Smooth muscle cell of the brain vasculature (primary cell): ENCODE measurements around the gene ZDHHC6.
"Not testable (repeated sequence)": the region's sequence is repeated elsewhere in the genome, so short reads cannot be mapped to it uniquely, and the experiment has no call there.

Experiments
- DNase-seq: peaks from one replicate; pipeline ENCODE4 v3.0.0-alpha.2; 2012; ENCODE audit warnings: low read depth, low spot score

ZDHHC6 gene

DNA sequence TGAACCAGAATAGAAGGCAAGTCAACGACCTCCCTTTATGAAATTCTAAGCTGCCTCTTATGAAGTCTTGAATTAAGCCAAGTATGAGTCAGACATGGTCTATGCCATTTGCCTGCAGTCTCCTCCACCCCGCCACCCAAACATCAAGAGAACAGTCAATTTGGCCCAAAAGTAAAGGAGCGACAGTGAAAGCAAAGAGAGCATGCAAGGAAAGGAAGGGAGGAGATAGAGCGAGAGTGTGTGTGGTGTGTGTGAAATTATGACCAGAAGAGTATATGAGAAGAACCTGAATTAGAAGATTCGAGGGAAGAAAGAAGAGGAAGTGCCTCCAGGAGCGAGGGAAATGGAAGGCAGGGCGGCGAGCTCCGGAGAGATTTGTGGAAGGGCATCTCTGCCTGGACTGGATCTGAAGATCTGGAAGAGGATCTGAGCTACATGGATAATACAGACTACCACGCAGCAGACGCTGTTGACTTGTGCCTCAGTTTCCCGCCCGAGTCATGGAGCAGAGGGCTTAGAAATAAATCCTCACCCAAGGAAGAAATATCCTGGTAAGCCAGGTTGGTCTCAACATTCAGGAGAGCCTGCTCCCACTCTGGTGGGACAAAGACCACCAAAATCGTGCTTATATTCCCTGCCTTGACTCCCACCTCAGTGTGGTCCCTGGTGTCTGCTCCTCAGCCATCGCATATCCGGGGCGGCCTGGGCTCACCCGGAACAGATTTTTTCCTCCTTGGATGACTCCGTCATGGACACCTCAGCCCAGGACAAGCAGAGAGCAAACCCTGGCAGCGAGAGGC, 459 bp downstream of the ZDHHC6 start:
- no peak for DNase-seq

DNA sequence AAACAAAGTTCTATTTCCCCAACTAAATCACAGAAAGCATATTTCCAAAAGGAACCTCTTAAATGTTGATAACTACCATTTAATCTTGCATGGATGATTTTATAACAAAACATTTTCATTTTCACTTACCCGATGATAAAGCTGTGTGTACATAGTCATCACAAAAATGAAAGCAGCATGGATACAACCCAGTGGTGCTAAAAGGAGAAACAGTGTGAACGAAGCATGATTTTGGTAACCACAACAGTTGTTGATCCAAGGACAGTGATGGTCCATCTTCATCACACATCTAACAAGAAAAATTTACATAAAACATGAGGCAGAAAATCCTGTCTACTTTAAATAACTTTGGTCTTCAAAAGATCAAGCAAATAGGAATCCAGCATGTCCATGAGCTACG, 4.7 kb downstream of the ZDHHC6 start:
- no peak for DNase-seq

DNA sequence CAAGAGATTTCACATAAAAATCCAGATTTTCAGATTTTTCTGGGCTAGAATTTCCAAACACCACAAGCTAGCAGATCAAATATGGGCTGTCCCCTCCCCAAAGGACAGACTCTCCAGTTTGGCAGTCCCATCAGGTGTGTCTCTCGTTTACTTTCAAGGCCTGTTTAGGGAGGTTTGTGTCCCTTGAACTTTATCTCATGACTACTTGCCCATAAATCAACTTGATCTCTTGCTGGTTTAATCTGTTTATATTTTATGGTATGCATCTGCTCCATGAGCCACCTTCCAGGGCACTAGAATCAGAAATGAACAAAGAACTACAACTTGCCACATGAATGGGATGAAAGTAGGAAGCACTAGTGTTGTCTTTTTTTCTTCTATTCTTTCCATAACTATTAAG, 5.2 kb downstream of the ZDHHC6 start:
- no peak for DNase-seq

DNA sequence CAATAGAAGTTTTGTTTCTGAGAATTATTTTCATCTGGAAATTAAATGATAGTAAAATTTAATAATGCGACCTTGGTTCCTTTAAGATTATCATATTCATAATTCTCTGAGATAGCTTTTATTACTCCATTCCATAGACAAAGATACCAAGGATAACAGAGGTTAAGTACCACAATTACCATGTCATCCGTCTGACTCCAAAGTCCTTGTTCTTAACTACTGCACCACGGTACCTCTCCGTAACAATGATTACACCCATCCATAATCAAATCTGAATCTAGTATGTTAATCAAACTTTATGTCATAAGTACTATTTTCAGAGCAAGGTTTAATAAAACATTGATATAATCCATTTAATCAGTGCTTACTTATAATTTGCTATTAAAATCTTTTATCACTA, 8.4 kb downstream of the ZDHHC6 start:
- DNase-seq = no peak

DNA sequence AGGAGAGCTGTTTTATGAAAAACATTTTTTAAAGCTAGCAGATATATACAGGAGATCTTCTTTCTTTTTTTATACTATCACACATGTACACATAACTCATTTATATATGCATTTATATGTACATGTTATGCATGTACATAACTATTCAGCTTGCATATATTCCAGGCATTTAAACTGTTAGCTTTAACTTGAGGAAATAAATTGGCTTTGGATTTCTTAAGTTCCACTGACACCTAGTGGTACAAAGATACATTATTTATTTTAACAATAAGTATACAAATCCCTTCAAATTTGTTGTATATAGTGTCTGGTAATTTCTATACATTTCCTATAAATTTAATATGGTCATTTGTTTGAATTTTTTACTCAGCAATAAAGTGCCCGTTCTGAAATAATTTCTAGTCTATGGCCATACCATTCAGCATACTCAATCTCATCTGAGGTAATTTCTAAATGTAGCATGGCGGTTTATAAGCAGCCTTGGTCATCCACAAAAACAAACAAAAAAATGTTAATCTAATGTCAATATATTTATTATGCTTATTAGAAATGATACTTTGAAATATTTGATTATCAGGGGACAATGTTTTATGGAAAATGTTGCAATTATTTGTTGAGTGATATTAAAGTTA, 11.6 kb downstream of the ZDHHC6 start:
- DNase-seq = no peak

DNA sequence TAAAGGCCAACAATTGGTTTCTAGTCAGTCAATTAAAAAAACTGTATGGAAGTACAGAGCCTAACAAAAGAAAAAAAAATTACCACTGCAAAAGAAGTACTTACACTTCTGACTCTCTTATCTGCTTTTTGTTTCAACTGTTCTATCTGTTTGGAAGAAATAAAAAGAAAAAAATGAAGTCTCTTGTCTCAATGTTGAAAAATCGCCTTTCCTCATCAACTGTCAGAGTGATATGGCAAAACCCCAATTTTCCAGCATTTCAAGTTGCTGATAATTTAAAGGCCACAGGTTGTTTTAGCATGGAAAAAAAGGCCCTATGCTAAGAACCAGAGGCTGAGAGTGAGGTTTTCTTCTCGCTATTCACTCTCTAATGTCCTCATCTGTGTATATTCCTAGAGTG, 13.6 kb downstream of the ZDHHC6 start:
- DNase-seq = no peak

DNA sequence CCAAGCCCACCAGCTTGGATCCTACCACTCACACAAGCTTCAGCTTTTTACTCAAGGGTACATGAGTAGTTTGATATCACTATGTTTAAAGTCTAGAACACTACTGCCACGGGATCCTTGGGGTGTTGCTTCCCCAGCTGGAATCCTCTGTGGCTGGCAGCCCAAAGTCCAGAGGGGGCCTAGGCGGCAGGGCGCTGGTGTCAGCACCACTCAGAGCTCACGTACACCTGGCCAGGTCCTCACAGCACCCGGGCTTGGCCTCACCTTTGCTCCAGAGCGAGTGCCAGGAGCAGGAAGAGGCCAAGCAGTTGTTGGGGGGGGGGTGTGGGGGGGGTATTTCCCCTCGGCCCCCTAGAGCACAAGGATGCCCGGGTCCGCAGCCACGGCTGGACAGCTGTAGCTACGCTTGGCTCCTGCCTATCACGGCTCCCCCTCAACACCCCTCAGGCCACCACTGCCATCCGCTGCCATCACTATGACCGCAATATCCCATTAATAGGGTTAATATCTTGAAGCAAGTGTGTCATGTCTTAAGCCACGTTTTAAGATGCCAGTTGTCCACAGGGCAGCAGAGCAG, 17.0 kb downstream of the ZDHHC6 start:
- DNase-seq = no peak

DNA sequence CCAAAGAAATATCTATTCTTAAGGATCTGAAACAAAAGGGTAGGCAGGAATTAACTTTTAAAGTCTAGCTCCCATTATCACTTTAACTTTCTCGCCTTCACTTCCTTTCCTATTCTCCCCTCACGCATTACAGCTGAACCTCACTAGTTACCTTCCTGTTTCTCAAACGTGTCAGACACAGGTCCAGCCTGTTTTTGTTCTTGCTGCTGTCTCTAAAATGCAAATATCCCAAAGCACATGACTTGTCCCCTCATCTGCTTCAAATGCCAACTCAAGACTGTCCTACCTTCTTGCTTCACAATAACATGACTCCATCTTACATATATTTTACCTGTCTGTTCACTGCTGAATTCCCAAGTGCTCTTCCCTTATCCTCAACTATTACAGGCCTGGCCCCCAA, 17.6 kb downstream of the ZDHHC6 start:
- DNase-seq = no peak

DNA sequence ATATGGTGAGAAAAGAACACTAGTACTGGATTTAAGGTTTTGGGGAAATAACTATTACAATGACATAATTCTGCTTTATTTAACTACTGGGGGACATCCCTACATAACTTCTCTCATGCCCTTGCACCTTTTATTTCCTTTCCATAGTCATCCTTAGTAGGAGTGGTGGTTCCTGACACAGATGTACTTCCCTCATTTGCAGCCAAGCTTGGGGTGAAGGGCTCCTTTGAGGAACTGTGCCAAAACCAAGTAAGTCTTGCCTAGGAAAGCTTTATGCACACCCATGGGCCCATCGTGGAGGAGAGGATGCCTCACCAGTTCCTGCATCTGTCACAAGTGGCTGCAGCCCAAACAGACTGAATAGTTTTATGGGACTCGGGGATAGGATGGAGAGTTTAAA, 20.6 kb downstream of the ZDHHC6 start:
- no peak for DNase-seq

DNA sequence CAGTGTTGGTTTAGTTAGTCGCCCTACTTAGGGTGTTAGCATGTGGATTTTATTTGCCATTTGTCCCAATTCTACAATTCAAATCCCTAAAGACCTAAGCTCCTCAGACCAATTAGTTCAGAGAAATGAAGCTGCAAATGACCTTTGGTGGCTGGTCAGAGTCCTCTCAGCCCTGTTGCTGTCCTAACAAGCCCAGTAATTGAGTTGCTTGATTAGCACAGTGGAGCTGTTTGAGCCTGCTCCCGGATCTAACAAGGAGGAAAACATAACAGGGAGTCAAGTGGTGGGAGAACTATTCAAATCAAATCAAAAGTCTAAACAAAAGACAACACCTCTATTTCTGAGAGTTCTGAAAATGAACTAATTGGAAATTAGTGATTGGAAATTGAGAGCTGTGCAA, 22.1 kb downstream of the ZDHHC6 start:
- DNase-seq = no peak

DNA sequence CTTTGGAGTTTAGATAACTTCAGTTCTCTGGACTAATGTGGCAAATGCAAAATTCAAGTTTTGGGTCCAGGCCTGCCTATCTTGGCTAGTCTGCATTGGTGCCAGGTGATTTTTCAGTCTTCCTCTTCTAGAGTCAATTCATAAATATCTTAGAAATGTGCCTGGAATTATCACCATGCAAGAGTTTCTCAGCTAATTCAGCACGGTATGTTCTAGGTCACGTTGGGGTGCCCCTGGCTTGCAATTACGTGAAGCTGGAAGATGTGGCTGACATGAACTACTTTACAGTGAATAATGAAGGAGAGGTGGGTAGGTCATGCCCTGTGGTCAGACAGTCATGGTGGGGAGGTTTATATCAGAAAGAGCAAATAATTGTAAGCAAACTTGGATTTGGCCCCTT, 25.0 kb downstream of the ZDHHC6 start:
- no peak for DNase-seq

DNA sequence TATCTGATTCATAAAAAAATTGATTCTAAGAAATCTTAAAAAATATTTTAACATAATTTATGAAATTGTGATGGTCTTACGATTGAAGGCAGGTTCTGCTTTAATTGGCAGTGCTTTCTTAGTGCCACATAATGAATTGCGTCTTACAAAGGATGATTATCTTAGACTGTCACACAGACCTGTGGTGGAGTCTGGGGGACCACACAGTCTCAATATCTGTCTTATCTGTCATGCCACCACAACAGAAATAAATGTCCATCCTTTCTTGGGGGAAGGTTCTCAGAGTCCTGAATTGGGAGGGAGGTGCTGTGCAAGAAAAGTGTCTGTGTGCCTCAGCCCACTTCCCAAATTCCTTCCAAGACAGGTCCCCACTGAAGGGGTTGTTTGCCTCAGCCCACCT, 34.0 kb downstream of the ZDHHC6 start:
- DNase-seq = no peak

DNA sequence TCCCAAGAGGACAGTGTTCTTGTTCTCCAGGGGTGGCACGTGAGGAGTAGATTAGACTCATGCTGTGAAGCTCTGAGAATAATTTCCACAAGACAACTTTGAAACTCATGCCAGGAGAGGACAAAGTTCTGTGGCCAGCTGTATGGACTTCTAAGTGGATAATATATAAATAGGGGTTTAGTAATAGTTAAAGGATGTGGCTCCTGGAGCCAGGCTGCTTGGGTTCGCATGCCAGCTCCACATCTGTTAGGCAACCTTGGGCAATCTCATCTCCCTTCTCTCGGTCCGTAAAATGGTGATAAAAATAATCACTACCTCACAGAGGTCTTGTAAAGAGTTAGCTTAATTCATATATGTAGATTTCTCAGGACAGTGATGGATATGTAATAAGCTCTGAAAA, 37.0 kb downstream of the ZDHHC6 start:
- no peak for DNase-seq

DNA sequence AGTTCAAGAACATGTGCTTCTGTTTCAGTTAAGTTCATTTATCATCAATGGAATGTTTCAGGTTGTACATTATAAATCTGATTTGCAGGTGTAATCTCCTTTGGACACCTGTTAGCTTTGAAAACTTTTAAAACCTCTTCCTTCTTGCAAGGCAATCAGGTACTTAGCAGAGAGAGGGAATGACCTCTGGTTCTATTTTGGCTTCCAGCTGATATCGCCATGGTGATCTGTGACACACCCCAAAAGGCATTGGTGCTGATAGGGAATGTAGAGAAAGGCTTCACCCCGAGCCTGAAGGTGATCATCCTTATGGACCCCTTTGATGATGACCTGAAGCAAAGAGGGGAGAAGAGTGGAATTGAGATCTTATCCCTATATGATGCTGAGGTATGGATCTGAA, 37.4 kb downstream of the ZDHHC6 start:
- DNase-seq = no peak

DNA sequence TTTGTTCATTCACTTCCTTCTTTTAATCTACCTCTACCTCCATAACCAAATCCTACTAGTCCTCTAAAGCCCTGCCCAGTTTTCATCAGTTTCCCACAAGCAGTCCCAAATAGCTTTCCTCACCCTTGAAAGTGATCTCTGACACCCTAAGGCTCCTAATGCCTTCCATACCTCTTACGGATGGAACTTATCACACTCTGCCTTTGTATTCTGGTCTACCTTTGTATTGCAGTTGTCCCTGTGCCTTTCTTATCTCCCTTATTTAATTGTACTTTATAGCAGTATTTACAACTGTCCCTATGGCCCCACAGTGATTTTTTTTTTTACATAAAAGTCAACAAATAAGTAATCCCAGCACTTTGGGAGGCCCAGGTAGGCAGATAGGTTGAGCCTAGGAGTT, 39.0 kb downstream of the ZDHHC6 start:
- DNase-seq = no peak

DNA sequence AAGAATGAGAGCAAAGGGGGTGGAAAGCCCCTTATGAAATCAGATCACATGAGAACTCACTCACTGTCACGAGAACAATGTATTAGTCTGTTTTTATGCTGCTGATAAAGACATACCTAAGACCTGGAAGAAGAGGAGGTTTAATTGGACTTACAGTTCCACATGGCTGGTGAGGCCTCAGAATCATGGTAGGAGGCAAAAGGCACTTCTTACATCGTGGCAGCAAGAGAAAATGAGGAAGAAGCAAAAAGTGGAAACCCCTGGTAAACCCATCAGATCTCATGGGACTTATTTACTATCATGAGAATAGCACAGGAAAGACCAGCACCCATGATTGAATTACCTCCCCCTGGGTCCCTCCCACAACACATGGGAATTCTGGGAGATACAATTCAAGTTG, 39.9 kb downstream of the ZDHHC6 start:
- DNase-seq = not testable (repeated sequence)

DNA sequence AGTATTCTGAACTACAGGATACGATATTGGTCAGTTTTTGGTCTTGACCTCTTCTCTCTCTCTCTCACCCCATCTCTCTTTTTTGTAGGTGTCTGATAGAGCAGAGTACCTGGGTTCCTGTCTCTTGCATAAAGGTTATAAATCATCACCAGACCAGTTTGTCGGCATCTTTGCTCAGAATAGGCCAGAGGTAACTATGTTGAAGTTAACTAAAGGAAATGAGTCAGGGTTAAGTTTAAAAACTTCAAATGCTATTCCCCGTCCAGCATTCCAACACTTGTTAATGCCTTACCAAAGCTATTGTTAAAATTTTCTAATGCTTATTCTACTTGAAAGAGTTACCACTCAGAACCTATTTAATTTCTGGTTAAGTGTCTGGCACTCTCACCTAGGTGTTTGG, 42.1 kb downstream of the ZDHHC6 start:
- no peak for DNase-seq

DNA sequence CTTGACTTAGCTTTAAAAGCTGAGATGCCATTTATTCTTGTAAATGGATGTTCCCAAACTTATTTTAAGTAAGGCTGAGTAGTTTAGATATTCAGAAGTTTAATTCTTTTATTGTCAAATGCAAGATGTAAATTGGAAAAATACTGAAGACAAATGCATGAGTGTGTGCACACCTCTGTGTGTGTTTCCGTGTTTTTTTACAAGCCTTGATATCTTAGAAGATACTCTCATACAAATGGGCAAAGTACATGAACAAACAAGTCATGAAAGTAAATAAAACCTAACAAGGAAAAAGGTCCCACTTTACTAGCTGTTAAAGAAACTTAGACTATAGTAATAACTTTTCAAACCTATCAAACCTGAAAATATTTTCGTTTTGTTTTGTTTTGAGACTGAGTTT, 43.8 kb downstream of the ZDHHC6 start:
- no peak for DNase-seq

DNA sequence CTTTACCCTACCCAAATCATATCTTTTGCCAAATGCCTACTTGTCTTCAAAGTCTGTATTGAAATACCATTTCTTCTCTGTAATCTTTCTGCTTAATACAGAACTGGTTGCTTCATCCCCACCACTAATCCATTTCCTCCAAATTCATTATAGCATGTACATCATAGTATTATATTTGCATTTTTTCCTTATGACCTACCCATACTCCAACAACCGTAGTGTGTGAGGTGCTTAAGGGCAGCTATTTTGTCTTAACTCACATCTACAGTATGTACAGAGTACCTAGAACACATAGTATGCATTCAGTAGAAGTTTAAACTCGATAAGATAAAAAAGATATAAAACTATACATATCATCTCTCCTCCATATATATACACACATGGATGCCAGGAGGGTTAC, 49.1 kb downstream of the ZDHHC6 start:
- DNase-seq = no peak

DNA sequence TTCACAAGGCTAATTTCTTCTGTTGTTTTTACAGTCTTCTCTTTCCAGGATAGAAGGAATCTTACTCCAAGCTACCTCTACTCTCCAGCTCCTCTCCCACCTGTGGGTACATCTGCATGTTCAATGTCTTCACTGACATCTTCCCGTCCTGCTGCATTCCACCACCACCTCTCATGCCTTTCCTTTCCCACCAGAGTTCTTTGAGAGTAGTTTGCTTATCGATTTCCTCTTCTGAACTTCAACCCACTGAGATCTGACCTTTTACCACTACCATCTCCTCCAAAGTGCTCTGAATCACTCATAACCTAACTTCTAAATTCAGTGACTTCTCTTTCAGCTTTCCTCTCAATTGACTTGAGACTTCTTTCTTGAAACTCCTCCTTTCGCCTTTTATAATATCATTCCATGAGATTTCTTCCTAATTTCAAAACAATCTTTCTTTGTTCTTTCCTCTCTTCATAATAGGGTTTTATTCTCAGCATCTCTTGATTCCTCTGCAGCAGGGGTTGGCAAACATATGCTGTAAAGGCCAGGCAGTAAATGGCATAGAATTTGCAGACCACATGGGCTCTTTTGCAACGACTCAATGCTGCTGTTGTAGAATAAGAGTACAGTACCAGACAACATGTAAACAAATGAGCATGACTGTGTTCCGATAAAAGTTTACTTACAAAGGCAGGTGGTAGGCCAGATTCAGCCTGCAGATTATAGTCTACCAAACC, 50.7 kb downstream of the ZDHHC6 start:
- DNase-seq = no peak

DNA sequence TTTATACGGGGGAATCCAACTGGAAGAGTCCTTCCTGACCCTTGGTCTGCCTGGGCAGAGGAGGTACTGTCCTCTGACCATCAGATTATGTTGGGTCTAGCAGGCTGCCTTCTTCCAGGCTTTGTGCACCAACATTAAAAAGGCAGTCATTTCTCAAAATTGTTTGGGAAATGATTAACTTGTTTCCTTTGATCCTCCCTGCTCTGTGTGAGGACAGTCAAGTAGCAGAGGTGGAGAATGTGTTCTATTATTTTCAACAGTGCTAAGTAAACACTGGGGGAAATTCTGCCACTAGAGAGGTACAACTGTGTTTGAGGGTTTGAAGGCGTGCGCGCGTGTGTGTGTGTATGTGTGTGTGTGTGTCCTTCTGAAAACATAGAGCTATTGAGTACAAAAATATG, 52.2 kb downstream of the ZDHHC6 start:
- DNase-seq = no peak

DNA sequence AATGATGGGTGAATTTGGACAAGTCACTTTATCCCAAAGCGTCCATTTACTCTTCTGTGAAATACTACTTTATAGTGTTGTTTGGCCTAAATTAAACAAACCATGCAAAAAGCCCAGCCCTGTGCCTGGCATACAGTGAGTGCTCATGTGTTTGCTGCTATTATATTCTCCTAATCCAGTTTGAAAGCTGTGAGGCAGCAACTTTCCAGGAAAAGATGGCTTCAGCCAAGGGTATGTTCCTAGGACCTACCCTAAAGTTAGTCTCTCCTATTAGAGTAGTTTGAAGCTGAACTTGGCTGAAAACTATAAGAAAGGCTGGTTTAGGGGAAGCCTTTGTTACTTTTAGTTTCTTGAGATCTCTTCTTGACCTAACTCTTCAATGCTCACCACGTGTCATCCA, 52.9 kb downstream of the ZDHHC6 start:
- DNase-seq = no peak

DNA sequence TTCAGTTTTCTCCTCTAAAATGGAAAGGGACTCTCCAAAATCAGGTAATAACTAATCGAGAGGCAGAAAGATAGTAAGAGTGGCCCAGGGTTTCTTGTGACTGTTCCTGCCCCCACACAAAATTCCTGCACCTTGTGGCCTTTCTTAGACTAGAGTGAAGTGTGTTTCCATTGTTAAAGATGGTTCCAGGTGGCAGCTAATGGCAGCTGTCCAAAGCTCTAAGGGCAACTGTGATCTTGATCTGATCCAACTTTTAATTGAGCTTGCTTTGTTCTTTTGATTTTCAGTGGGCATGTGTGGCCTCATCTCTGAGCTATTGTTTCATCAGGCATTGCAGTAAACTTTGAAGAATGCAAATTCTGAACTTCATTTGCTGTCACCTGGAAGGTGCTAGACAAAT, 53.4 kb downstream of the ZDHHC6 start:
- no peak for DNase-seq
